Ascending aorta (tissue), 2 donors: ENCODE measurements around the gene ZNF831. TPM values are rescaled to one million over a fixed set of nuclear protein-coding genes. Genes with fewer than 3 reads are reported as not detected.

Source experiments
- DNase-seq, 2 donors: peaks; one replicate each; pipeline ENCODE4 v3.0.0-alpha.2; 2019; ENCODE audit warnings: low spot score in 2 of 2
- H3K27ac ChIP-seq, 2 donors: fragments of 200-600 bp; sonication (generic); one replicate each; pipeline ENCODE4 v1.5.1; 2016 to 2017; ENCODE audit warnings: mild to moderate bottlenecking in 1 of 2
- H3K27me3 ChIP-seq: fragments of 200-600 bp; sonication (generic); one replicate; pipeline ENCODE4 v1.5.1; 2017
- H3K36me3 ChIP-seq, 2 donors: fragments of 200-600 bp; sonication (generic); one replicate each; pipeline ENCODE4 v1.5.1; 2016
- H3K4me1 ChIP-seq, 2 donors: fragments of 200-600 bp; sonication (generic); one replicate each; pipeline ENCODE4 v1.5.1; 2016 to 2017; ENCODE audit warnings: mild to moderate bottlenecking in 1 of 2
- H3K4me3 ChIP-seq, 2 donors: fragments of 200-600 bp; sonication (generic); one replicate each; pipeline ENCODE4 v1.5.1; 2016 to 2017; ENCODE audit warnings: mild to moderate bottlenecking in 1 of 2
- H3K9me3 ChIP-seq, 2 donors: fragments of 200-600 bp; sonication (generic); one replicate each; pipeline ENCODE4 v1.5.1; 2016
- CTCF ChIP-seq, 3 experiments: fragments of 200-600 bp in 2 of 3; fragments of 450-650 bp in 1 of 3; sonication (generic) in 2 of 3; IDR thresholded peaks; one replicate each; pipeline ENCODE4 v1.5.1; 2016 to 2019; ENCODE audit warnings: antibody characterized with exemption in 3 of 3, mild to moderate bottlenecking in 1 of 3, moderate library complexity in 1 of 3
- intact Hi-C: fragments of 100-400 bp; cut with DNase I; formaldehyde crosslinking; loops from one replicate; pipeline ENCODE4 v1.15.1; 2023
- total RNA-seq: library from RNA; depleted of rRNA; stranded (reverse); fragments of >200 nt; gene quantifications from one replicate; pipeline ENCODE4 v1.1.0, GENCODE V29; 2016

ZNF831 gene
- total RNA-seq, 1 donor from 2014 or later: 0.53 TPM

- DNase-seq: no peak
- Histone ChIP-seq H3K4me1 (no peaks in the 10 kb centered on the region), H3K36me3 (no peaks in the 10 kb centered on the region), H3K4me3 (no peak overlapping the region), H3K27ac (no peak overlapping the region), H3K27me3 (no peaks in the 10 kb centered on the region), H3K9me3 (no peaks in the 10 kb centered on the region)
- intact Hi-C loops: no loop called here
- no peak for TF ChIP-seq CTCF (IDR thresholded peaks at IDR 0.05)
Measured at GRCh38 chr20:59183751-59184150, 20.1 kb downstream of the ZNF831 start.

GRCh38 chr20:59184880-59185447, 21.3 kb downstream of the ZNF831 start:
- H3K36me3 ChIP-seq: no peaks in the 10 kb centered on the region
- H3K27me3 ChIP-seq: no peaks in the 10 kb centered on the region
- DNase-seq: no peak
- no peaks in the 10 kb centered on the region for H3K9me3 ChIP-seq
- H3K4me3 ChIP-seq: no peak overlapping the region
- no peak for TF ChIP-seq CTCF (IDR thresholded peaks at IDR 0.05)
- no peak overlapping the region for H3K27ac ChIP-seq
- no peaks in the 10 kb centered on the region for H3K4me1 ChIP-seq
- intact Hi-C loops: no loop called here

DNA sequence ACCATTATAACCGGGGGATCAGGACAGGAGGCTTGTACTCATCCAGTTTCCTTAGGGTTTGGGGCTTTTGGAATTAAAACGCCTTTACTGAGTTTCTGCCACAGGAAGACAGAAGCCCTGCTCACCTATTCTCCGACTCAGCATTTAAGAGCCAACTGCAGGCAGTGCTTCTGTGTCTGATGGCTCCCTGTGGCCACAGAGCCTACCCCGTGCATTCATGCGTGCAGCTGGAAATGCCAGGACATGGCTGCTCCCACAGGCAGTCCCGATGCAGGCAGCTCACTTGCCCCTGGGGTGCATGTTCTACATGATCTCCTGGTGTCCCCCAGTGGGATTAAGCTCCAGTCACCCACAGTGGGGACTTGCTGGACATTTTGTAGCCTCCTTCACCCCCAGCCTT, 22.2 kb downstream of the ZNF831 start:
- no peak for DNase-seq
- H3K27ac ChIP-seq: no peak overlapping the region
- no peaks in the 10 kb centered on the region for H3K36me3 ChIP-seq
- H3K4me3 ChIP-seq: no peak overlapping the region
- TF ChIP-seq CTCF (IDR thresholded peaks at IDR 0.05): no peak
- H3K27me3 ChIP-seq: no peaks in the 10 kb centered on the region
- H3K9me3 ChIP-seq: no peaks in the 10 kb centered on the region
- intact Hi-C loops: no loop called here
- H3K4me1 ChIP-seq: no peaks in the 10 kb centered on the region

DNA sequence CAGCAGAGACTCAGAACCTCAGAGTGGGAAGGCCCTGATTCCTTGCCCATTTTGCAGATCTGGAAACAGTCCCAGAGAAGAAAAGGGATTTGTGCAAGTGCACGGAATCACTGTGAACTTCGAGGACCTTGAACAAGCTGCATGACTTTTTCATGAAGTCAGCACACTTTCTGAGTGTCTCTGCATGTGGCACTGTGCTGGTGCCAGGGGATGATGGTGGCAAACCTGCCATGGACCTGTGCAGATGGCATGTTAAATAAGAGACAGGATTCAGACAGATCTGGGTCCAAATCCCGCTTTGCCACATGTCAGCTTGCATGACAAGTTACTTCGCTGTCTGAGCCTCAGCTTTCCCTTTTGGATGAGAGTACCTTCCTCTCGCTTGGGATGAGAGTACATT, 26.8 kb downstream of the ZNF831 start:
- no peak for TF ChIP-seq CTCF (IDR thresholded peaks at IDR 0.05)
- H3K27me3 ChIP-seq: no peaks in the 10 kb centered on the region
- DNase-seq: no peak
- intact Hi-C loops: no loop called here
- H3K4me3 ChIP-seq: no peak overlapping the region
- H3K9me3 ChIP-seq: no peaks in the 10 kb centered on the region
- no peak overlapping the region for H3K27ac ChIP-seq
- H3K36me3 ChIP-seq: no peaks in the 10 kb centered on the region
- H3K4me1 ChIP-seq: no peaks in the 10 kb centered on the region

- H3K4me3 ChIP-seq: no peak overlapping the region
- no peaks in the 10 kb centered on the region for H3K9me3 ChIP-seq
- H3K27ac ChIP-seq: no peak overlapping the region
- no peaks in the 10 kb centered on the region for H3K27me3 ChIP-seq
- DNase-seq: no peak
- H3K36me3 ChIP-seq: no peaks in the 10 kb centered on the region
- no peak for TF ChIP-seq CTCF (IDR thresholded peaks at IDR 0.05)
- H3K4me1 ChIP-seq: no peaks in the 10 kb centered on the region
- intact Hi-C loops: no loop called here
Measured at GRCh38 chr20:59191036-59191755, 27.6 kb downstream of the ZNF831 start.
